ENCODE results near the gene CST9L. TPM values are rescaled to one million over a fixed set of nuclear protein-coding genes. Genes with fewer than 3 reads are reported as not detected.

Gene CST9L
- total and polyA plus RNA-seq, 4 donors: not detected

- no peak overlapping the region for H3K4me3 ChIP-seq
- ATAC-seq (ENCODE audit: insufficient read depth, low FRiP score) (no peak), DNase-seq (no peak)
- TF ChIP-seq CTCF (IDR thresholded peaks at IDR 0.05; ENCODE audit: control extremely low read depth, extremely low read depth): no peak
- H3K9ac ChIP-seq (ENCODE audit: insufficient read depth in 1 of 2, low read length in 2 of 2): no peak overlapping the region
- no peaks in the 10 kb centered on the region for H3K36me3 ChIP-seq (ENCODE audit: control insufficient read depth in 4 of 4, insufficient read depth in 4 of 4, low read length in 4 of 4)
- no peaks in the 10 kb centered on the region for H3K27me3 ChIP-seq (ENCODE audit: control insufficient read depth in 3 of 3, insufficient read depth in 3 of 3, low read length in 2 of 3)
- no peaks in the 10 kb centered on the region for H3K4me1 ChIP-seq (ENCODE audit: control insufficient read depth in 5 of 5, insufficient read depth in 5 of 5, low read length in 5 of 5)
- H3K9me3 ChIP-seq (ENCODE audit: control insufficient read depth in 4 of 4, insufficient read depth in 3 of 4, low read length in 3 of 4): peaks cover 0 to 4% (median 0%) of the 10 kb centered on the region in 4 donors
- WGBS, 2 donors: 72 to 89% methylated on average over 5 of the region's 5 CpGs
- H3K27ac ChIP-seq (ENCODE audit: low read depth in 1 of 2, low read length in 1 of 2): no peak overlapping the region
Measured at GRCh38 chr20:23585808-23586734, 17.8 kb upstream of the CST9L start.

- Histone ChIP-seq H3K9me3 (ENCODE audit: control insufficient read depth in 4 of 4, insufficient read depth in 3 of 4, low read length in 3 of 4) (peaks cover 0 to 4% (median 0%) of the 10 kb centered on the region in 4 donors), H3K9ac (ENCODE audit: insufficient read depth in 1 of 2, low read length in 2 of 2) (no peak overlapping the region), H3K27me3 (ENCODE audit: control insufficient read depth in 3 of 3, insufficient read depth in 3 of 3, low read length in 2 of 3) (no peaks in the 10 kb centered on the region), H3K27ac (ENCODE audit: low read depth in 1 of 2, low read length in 1 of 2) (no peak overlapping the region), H3K4me3 (no peak overlapping the region), H3K36me3 (ENCODE audit: control insufficient read depth in 4 of 4, insufficient read depth in 4 of 4, low read length in 4 of 4) (no peaks in the 10 kb centered on the region), H3K4me1 (ENCODE audit: control insufficient read depth in 5 of 5, insufficient read depth in 5 of 5, low read length in 5 of 5) (no peaks in the 10 kb centered on the region)
- ATAC-seq (ENCODE audit: insufficient read depth, low FRiP score): no peak
- no peak for TF ChIP-seq CTCF (IDR thresholded peaks at IDR 0.05; ENCODE audit: control extremely low read depth, extremely low read depth)
- 72 to 77% methylated on average over 5 of the region's 5 CpGs for WGBS, 2 donors
- no peak for DNase-seq
Measured at GRCh38 chr20:23585449-23585807, 17.1 kb upstream of the CST9L start.

- H3K9me3 ChIP-seq (ENCODE audit: control insufficient read depth in 4 of 4, insufficient read depth in 3 of 4, low read length in 3 of 4): peaks cover 0 to 4% (median 0%) of the 10 kb centered on the region in 4 donors
- 63 to 69% methylated on average over 5 of the region's 5 CpGs for WGBS, 2 donors
- DNase-seq (no peak), ATAC-seq (ENCODE audit: insufficient read depth, low FRiP score) (no peak)
- H3K27me3 ChIP-seq (ENCODE audit: control insufficient read depth in 3 of 3, insufficient read depth in 3 of 3, low read length in 2 of 3): no peaks in the 10 kb centered on the region
- no peak overlapping the region for H3K4me3 ChIP-seq
- no peak for TF ChIP-seq CTCF (IDR thresholded peaks at IDR 0.05; ENCODE audit: control extremely low read depth, extremely low read depth)
- no peak overlapping the region for H3K9ac ChIP-seq (ENCODE audit: insufficient read depth in 1 of 2, low read length in 2 of 2)
- H3K27ac ChIP-seq (ENCODE audit: low read depth in 1 of 2, low read length in 1 of 2): no peak overlapping the region
- no peaks in the 10 kb centered on the region for H3K36me3 ChIP-seq (ENCODE audit: control insufficient read depth in 4 of 4, insufficient read depth in 4 of 4, low read length in 4 of 4)
- no peaks in the 10 kb centered on the region for H3K4me1 ChIP-seq (ENCODE audit: control insufficient read depth in 5 of 5, insufficient read depth in 5 of 5, low read length in 5 of 5)
Measured at GRCh38 chr20:23584434-23585199, 16.3 kb upstream of the CST9L start.
